Stimulated activated CD4-positive, alpha-beta T cell treated with anti-CD3 and anti-CD28 coated beads, Interleukin-4, amount 100 ng/mL, for 24 hours (primary cell): ENCODE data around the gene MSRB1.
"Not testable (repeated sequence)": the region's sequence is repeated elsewhere in the genome, so short reads cannot be mapped to it uniquely, and the experiment has no call there.

Experiments used
- DNase-seq: peaks from one replicate; pipeline ENCODE4 v3.0.0-alpha.2; 2020

Gene MSRB1

GRCh38 chr16:1938316-1938715, 4.7 kb downstream of the MSRB1 start:
- DNase-seq = no peak

GRCh38 chr16:1936945-1937479, 6.0 kb downstream of the MSRB1 start:
- DNase-seq = no peak

DNA sequence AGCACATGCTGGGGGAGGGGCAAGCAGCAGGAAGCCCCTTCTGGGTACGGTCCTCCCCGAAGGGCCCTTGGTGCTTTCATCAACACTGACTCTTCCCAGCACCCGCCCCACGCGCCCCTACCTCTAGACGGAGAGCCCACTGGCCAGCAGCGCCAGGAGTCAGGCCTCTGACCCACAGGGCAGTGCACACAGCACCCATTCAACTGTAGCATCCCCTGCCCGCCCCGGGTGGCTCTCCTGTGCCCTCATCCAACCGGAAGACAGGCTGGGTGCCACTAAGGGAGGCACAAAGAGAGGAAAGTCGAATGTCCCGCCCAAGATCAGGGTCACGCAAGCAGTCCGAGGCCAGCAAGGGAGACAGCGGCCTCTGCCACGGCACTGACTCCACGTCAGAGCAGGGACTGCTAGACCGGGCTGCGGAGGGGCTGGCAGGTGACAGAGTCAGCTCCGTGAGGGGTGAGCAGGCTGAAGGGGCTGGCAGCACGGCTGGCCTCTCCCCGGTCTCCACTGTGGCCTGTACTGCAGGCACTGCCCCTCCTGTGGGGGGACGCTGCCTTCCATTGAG, 9.8 kb downstream of the MSRB1 start:
- no peak for DNase-seq

- no peak for DNase-seq
These were observed 10.7 kb downstream of the MSRB1 start for GRCh38 chr16:1932050-1933028.

- DNase-seq = no peak
These were observed 12.7 kb downstream of the MSRB1 start for GRCh38 chr16:1930338-1930720.

DNA sequence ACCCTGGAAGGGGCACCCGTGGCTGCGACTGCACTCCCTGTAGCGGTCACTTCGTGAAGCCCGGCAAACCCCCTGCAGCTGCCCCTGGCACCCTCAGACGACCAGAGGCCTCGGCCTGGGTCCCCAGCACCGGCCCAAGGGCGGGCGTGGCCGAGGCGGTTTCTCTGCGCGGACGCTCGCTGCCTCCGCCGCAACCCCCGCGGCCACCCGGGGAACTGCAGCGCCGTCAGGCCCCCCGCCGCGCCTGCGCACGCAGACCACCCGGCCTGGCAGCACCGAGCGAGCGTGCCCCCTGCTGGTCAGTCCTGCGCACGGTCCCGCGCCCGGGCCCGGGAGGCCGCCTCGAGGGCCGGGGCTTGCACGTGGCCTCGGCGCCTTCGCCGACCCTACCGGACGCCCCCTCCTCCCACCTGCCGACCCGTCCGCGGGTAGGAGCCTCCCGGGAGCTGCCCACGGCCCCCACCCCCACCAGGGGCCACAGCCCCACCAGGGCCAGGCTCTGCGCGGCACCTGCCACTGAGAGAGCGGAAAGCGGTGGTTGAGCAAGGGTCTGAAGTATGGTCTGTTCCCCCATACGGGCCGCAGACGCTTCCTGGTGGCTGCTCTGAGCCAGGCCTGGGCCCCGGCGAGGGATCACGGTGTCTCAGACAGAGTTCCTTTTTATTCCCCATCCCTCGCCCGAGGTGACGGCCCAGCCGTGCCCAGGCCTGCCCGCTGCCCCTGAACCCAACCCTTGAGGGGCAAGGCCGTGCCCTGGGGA, 13.2 kb downstream of the MSRB1 start:
- DNase-seq = peak; percentile 92

DNA sequence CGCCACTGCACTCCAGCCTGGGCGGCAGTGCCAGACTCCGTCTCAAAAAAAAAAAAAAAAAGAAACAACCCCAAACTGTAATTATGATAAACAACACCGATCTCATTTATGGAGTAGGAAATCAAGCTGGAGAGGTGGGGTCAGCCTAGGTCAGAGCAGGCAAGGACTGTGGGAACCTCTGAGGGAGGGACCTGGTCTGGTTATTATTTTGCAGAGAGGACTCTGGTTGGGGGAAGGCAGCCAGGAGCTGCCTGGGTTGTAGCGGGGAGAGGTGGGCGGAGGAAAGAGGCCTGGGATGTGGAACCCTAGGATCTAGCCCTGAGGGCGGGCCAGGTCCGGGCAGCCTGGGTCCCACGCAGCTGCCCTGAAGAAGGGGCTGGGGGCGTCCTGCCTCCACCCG, 13.9 kb downstream of the MSRB1 start:
- DNase-seq = no peak

- no peak for DNase-seq
These were observed 16.7 kb downstream of the MSRB1 start for GRCh38 chr16:1926271-1926670.

GRCh38 chr16:1924095-1924494, 18.9 kb downstream of the MSRB1 start:
- DNase-seq = no peak

- no peak for DNase-seq
These were observed 19.5 kb downstream of the MSRB1 start for GRCh38 chr16:1923299-1924034.

DNA sequence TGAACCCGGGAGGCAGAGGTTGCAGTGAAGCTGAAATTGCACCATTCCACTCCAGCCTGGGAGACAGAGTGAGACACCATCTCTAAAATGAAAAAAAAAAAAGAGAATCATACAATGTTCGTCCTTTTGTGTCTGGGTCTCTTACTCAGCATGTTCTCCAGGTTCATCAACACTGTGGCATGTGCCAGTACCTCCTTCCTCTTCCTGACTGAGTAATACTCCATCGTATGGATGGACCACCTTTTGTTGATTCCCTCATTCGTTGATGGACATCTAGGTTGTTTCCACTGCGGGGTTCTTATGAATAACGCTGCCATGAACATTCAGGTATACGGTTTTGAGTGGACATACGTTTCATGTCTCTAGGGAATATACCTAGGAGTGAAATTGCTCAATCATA, 20.6 kb downstream of the MSRB1 start:
- no peak for DNase-seq

GRCh38 chr16:1920727-1921171, 22.2 kb downstream of the MSRB1 start:
- no peak for DNase-seq

DNA sequence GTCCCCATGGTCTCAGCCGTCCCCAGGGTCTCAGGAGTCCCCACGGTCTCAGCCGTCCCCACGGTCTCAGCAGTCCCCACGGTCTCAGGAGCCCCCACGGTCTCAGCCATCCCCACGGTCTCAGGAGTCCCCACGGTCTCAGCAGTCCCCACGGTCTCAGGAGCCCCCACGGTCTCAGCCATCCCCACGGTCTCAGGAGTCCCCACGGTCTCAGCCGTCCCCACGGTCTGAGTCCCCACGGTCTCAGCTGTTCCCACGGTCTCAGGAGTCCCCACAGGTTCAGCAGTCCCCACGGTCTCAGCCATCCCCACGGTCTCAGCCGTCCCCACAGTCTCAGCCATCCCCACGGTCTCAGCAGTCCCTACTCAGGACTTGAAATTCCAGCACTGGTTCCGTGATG, 22.9 kb downstream of the MSRB1 start:
- DNase-seq = not testable (repeated sequence)

DNA sequence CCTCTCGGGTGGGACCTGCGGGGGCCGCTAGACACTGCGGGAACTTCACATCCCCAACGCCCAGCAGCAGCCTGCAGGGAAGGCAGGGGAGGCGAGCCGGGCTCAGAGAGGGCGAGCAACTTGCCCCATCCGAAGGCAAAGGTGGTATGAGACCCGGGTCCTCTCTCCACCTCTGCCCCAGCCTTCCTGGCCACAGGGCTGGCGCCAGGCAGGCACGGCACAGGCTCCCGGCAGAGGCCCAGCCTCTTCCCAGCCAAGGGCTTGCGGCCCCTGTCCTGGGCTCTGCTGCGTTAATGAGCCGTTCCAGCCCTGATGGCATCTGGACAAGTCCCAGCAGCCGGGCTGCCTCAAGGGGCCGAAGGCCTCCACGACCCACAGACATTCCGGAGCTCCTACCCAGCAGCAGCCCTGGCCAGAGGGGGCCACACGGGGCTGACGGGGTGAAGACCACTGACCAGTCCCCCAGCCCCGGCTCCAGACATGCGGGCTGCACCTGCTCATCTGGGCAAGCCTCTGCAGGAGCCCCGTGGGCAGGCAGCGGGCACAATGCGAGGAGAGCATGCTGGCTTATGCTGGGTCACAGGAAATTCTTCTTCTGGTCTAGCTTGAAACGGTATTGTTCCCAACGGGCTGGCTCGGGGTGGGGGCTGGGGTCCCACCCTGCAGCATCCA, 23.5 kb downstream of the MSRB1 start:
- no peak for DNase-seq

DNA sequence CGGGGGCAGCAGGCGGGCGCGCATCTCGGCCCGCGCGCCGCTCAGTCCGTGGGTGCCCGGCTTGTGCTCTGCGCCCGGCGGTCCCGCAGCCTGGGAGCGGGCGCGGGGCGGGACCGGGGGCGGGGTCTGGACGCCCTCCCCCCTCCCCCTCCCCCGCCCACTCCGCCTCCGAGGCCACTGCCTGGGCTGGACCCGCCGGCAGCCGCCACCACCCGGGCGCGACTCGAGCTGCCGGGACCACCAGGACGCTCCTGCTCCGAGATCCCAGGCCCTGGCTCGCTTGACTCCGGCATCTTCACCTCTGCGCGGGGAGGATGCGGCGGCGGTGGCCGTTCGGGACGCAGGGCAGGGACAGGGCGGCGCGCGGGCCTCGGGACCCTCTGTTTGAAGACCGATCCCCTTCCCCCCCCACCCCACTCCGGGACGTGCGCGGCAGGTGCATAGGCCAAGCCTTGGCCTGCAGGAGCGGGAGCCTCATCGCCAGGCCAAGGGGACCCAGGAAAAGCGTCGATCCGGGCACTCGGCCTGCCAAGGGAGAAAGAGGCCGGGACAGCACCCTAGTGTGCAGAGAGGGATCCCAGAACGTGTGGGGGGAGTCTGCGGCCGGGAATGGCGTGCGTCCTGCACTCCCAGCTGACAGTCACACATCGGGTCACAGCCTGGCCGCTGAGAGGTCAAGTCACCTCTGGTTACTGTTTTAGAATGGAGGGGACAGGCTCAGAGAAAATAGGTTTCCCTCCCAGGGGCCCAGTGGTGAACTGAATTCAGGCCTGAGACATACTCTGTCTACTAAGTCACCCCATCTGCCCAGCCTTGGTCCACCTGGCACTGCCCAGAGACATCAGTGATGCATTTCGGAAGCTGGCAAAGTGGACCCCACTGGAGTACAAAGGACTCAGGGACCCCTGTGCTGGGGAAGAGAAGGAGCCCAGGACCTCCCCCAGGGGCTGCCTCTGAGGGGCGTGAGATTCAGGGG, 24.4 kb downstream of the MSRB1 start, which contains the start of gene HS3ST6:
Gene HS3ST6, minus strand, starts transcription at position 65 of the 976 bp plus-strand sequence. CDS start 92 bp downstream, outside the sequence.
- DNase-seq = no peak

GRCh38 chr16:1917665-1918350, 25.2 kb downstream of the MSRB1 start:
- DNase-seq = no peak

DNA sequence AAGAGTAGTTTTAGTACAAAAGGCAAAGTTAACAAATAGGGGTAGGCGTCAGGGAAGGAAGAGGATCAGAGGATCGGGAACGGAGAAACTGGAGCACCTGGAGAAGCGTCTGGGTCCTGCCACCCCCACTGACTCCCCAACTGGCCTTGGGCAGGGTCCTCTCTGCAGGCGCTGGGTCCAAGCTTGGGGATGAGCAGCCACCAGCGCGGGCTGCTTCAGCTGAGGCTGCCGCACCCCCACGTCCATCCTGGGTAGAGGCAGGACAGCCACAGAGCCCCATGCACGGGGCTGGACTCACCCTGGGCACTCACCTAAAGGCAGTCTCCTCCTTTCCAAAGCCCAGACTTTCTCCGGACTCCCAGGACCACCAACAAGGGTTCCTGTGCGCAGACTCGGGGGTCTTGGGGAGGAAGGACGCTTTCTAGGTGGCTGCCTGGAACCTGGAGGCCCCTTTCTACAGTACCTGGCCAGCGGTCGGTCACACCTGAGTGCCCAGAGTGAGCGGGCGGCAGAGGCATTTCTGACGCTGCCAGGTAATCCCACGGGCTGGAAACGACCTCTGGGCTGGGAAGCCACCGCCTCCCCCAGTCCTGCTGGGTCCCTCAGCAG, 25.8 kb downstream of the MSRB1 start:
- no peak for DNase-seq

DNA sequence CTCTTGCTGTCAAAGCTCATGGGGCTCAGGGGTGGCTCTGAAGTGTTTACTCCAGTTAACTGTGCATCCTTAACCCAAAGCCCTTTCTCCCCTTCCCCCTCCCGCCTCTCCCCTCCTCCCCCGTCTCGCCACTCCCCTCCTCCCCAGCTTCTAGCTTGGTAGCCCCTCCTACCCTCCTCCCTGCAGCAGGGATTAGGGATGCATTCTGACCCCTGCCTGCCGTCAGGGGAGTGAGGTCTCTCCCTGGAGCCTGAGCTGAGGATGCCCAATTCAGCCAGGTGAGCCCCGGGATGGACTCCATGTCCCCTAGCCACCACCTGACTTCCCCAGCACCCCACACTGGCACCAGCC, 26.4 kb downstream of the MSRB1 start:
- no peak for DNase-seq
